ENCODE data around the gene LAMA4. TPM values are rescaled to one million over a fixed set of nuclear protein-coding genes. Genes with fewer than 3 reads are reported as not detected.

LAMA4 gene
- polyA plus RNA-seq, 3 donors from 2014 or later = not detected

DNA sequence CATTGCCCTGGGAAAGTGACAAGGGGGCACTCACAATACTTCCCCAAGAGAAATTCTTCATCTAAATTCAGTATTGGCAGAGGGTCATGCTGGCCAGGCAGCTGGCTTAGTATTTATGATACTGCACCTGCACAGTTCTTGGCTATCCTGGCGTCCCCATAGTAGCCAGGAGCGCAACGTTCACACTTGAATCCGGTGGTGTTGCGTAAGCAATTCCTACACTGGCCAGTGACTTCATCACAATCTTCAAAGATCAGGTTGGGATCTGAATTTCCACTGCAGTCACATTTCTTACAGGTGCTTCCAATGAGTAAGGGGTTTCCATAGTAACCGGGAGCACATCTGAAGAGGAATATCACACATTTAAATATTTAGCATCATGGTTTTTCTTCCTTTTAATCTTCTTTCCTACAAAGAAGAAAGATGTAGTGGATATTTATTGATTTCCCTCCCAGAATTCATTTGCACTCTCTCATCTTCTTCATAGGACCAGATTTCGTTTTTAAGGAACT, 62.8 kb downstream of the LAMA4 start:
- Mint-ChIP-seq H3K4me1 (peaks cover 10 to 13% of the 10 kb centered on the region in 2 donors), H3K36me3 (no peaks in the 10 kb centered on the region), H3K9me3 (no peaks in the 10 kb centered on the region), H3K27me3 (ENCODE audit: low read depth in 3 of 3) (peaks cover 5 to 23% (median 10%) of the 10 kb centered on the region in 3 donors), H3K4me3 (no peak overlapping the region), H3K27ac (no peak overlapping the region)
- no peak for DNase-seq

DNA sequence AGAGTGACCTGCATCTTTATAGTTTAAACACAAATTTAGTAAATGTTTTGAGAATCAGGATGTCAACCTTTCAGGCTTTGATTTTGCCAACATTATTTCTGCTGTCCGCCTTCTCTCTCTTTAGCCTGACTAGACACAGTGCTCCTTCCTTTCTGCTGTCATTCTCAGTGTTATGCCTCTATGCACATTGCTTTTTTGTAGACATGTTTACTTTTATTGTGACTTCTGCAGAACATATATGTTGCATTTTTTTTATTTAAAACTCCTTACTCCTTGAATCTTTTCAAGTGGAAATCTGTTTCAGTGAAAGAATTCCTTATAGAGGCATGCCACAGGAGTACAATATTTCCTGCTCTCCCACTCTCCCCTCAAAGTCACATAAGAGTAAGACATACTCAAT, 64.2 kb downstream of the LAMA4 start:
- Mint-ChIP-seq H3K27ac (no peak overlapping the region), H3K9me3 (no peaks in the 10 kb centered on the region), H3K4me1 (peaks cover 10 to 13% of the 10 kb centered on the region in 2 donors), H3K27me3 (ENCODE audit: low read depth in 3 of 3) (peaks cover 5 to 18% (median 7%) of the 10 kb centered on the region in 3 donors), H3K4me3 (no peak overlapping the region), H3K36me3 (no peaks in the 10 kb centered on the region)
- DNase-seq = no peak

DNA sequence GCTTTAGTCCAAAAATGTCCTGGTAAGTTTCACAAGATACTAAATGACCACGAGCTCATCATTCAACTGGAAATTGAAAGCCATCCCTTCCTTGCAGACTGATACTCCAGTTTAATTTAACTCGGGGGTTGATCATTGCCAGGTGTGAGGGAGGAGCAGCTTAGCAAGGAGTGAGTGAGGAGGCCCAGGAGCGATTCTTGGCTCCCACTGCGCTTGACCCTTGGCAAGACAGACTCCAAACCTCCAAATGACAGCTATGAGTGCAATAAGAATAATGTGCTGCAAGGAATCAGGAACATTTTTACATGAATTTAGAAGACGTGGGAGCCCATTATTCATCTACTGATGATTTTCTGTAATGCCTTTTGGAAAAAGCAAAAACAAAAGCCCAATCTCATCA, 64.9 kb downstream of the LAMA4 start:
- no peak for DNase-seq
- Mint-ChIP-seq H3K4me1 (peaks cover 10 to 13% of the 10 kb centered on the region in 2 donors), H3K27me3 (ENCODE audit: low read depth in 3 of 3) (peaks cover 5 to 18% (median 7%) of the 10 kb centered on the region in 3 donors), H3K9me3 (no peaks in the 10 kb centered on the region), H3K4me3 (no peak overlapping the region), H3K36me3 (no peaks in the 10 kb centered on the region), H3K27ac (no peak overlapping the region)

DNA sequence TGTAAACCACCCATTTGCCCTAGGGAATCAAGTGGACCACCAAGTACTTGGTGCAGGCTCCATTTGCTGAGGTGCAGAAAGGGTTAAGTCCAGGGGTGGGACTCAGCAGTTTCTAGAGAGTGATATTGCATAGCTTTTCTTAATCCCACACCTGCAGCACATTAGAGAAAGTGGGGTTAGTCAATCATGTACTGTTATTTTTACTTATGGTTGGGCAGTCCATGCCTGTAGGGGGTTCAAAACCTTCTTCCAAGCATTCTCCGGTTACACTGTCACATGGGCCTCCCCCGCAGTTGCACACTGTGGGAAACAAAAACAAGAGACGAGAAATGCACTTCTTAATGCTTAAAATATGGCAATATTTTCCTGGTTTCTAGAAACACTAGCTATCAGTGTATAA, 65.5 kb downstream of the LAMA4 start:
- Mint-ChIP-seq H3K9me3 (no peaks in the 10 kb centered on the region), H3K36me3 (no peaks in the 10 kb centered on the region), H3K27me3 (ENCODE audit: low read depth in 3 of 3) (peaks cover 5 to 18% (median 7%) of the 10 kb centered on the region in 3 donors), H3K4me3 (no peak overlapping the region), H3K4me1 (peaks cover 10 to 13% of the 10 kb centered on the region in 2 donors), H3K27ac (no peak overlapping the region)
- no peak for DNase-seq

DNA sequence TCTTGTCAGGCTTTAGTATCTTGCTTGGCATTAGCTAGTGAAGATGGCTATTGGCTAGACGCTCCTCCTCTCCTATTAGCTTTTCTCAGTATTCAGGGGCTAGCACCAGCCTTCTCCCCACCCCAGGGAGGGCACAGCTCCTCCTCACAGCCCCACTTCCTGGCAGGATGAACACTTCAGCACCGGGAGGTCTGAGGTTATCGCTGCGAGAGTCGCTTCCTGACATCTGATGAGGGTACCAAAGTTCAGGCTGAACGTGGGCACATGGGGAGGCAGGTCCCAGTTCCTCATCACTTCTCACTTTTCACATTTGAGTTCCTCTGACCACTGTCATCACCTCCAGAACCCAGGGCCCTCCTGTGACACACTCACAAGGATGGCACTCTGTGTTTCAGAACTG, 66.6 kb downstream of the LAMA4 start:
- peak overlapping the region in 1 of 5 donors; percentile 36 for H3K4me3 Mint-ChIP-seq
- H3K4me1 Mint-ChIP-seq = peaks cover 10 to 13% of the 10 kb centered on the region in 2 donors
- H3K27me3 Mint-ChIP-seq (ENCODE audit: low read depth in 3 of 3) = peaks cover 5 to 24% (median 7%) of the 10 kb centered on the region in 3 donors
- H3K36me3 Mint-ChIP-seq = no peaks in the 10 kb centered on the region
- H3K27ac Mint-ChIP-seq = no peak overlapping the region
- DNase-seq = no peak
- H3K9me3 Mint-ChIP-seq = no peaks in the 10 kb centered on the region

DNA sequence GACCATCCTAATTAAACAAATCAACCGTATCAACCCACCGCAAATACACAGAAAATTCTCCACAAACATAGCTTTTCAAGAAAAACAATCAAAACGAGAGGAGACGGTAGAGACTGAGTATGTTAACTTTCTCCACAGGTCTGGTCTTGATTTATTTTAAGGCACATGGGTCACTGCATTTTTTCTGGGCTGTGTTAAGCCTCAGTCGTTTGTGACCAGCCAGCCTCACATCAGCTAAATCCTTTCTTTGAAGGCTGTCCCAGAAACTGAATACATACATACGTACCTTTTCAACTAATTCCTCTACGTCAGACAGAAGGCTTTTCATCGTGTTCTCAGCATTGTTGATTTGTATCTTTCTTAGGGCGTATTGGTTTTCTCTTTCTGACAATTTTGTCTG, 69.4 kb downstream of the LAMA4 start:
- no peak for DNase-seq
- Mint-ChIP-seq H3K4me3 (no peak overlapping the region), H3K9me3 (no peaks in the 10 kb centered on the region), H3K27ac (no peak overlapping the region), H3K36me3 (no peaks in the 10 kb centered on the region), H3K4me1 (peaks cover 10 to 13% of the 10 kb centered on the region in 2 donors), H3K27me3 (ENCODE audit: low read depth in 3 of 3) (peaks cover 2 to 27% (median 5%) of the 10 kb centered on the region in 3 donors)

DNA sequence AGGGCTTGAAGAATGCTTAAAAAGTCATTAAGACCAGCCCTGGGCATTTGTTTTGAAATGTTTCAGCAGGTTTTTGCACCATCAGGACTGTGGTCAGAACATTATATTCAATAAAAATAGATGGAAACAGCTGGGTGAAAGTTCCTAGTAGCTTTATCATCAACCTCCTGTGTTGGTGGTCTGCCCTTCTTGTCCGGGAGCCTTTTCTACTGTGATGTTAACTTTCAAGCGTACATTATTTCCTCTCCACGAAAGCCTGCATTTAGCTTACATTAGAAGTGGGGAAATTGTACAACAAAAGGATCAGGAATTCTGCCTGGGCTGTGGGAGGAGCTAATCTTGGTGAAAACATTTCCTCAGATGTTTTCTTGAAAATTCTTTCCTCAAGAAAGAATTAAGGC, 71.1 kb downstream of the LAMA4 start:
- Mint-ChIP-seq H3K9me3 (no peaks in the 10 kb centered on the region), H3K27me3 (ENCODE audit: low read depth in 3 of 3) (peaks cover 0 to 26% (median 2%) of the 10 kb centered on the region in 3 donors), H3K4me3 (no peak overlapping the region), H3K36me3 (no peaks in the 10 kb centered on the region), H3K27ac (no peak overlapping the region), H3K4me1 (peaks cover 10 to 13% of the 10 kb centered on the region in 2 donors)
- no peak for DNase-seq

DNA sequence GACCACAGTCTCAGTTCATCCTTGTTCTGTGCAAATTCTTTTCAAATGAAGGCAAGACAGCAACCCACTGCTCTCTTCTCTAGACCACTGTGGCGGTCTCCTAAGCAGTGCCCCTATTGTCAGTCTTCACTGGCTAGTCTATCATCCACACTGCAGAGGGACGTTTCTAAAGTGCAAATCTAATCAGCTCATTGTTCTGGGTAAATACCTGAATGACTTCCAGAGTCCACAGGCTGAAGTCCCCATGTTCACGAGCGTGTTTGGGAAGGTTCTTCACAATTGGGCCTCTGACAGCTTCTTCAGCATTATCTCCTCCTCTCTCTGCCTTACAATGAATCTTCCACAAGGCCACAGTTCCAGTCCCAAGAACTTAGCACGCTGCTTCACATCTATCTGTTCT, 73.2 kb downstream of the LAMA4 start:
- Mint-ChIP-seq H3K4me1 (no peaks in the 10 kb centered on the region), H3K27me3 (ENCODE audit: low read depth in 3 of 3) (peaks cover 0 to 29% (median 0%) of the 10 kb centered on the region in 3 donors), H3K4me3 (no peak overlapping the region), H3K27ac (no peak overlapping the region), H3K9me3 (no peaks in the 10 kb centered on the region), H3K36me3 (no peaks in the 10 kb centered on the region)
- no peak for DNase-seq

DNA sequence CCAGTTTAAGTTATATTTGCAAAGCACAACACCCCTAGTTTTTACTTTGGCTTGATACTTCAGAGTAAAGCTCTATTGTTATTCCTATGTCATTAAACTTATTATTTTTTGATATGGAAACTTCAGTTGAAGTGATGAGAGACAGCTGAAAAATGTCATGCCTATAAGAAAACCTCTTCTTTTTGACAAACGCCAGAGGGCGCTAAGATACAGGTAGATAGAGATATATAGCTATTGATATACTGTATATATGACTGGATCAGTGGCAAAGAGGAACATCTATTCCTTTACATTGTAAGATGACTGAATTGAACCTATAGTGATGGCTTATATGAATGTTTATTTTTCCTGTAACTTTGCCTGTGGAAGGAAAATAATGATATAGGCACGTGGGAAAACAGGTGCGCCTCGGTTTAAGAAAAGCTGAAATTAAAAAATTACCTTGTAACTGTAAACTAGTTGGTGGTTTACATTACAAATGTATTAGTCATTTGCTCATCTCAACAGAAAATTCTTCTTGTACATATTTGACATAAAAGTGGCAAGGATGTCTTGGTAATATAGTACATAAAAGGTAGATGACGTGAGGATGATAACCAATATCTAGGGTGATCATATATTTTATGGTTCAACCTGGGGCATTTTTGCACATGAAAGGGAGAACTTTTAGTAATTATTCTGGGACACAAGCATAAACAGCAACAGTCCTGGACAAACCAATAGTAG, 74.1 kb downstream of the LAMA4 start:
- Mint-ChIP-seq H3K4me3 (no peak overlapping the region), H3K4me1 (no peaks in the 10 kb centered on the region), H3K36me3 (no peaks in the 10 kb centered on the region), H3K9me3 (no peaks in the 10 kb centered on the region), H3K27ac (no peak overlapping the region), H3K27me3 (ENCODE audit: low read depth in 3 of 3) (peaks cover 0 to 34% (median 0%) of the 10 kb centered on the region in 3 donors)
- DNase-seq = peak; percentile 62 to 77 (median 72)

DNA sequence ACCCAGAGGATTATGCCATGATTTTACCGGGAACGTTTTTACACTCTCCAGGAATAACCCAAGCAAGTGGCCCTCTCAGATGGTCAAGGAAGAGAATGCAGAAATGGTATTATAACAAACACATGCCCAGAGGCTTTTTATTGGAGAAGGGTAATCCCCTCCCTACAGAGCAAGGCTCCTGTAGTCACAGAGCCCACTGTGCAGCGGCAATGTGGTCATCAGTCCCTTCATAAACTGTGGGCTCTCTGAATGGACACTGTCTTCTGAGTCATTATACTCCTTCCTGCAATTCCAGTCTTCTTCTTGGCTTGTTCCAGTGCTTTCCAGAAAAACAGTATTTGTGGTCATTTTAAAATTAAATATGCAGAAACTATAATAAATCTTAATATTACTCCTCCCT, 74.7 kb downstream of the LAMA4 start:
- Mint-ChIP-seq H3K27ac (no peak overlapping the region), H3K4me3 (no peak overlapping the region), H3K9me3 (no peaks in the 10 kb centered on the region), H3K36me3 (no peaks in the 10 kb centered on the region), H3K4me1 (no peaks in the 10 kb centered on the region), H3K27me3 (ENCODE audit: low read depth in 3 of 3) (peaks cover 0 to 34% (median 0%) of the 10 kb centered on the region in 3 donors)
- no peak for DNase-seq

DNA sequence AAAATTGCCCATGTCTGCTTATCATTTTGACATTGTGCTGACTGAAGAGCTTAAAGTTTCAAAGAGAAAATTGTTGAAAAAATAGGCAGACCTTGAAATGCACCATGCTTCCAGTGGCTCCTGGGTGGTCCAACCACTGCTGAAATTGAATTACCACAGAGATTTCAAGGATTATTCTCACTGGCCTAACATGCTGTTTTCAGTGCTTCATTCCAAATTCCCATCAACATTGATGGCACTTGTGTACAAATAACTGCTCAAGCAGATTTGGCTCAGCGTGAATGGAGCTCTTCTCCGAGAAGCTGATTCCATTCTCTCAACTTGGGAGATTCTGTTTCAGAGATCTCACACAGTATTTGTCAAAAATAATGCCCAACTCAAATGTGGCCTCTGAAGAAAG, 75.5 kb downstream of the LAMA4 start:
- no peak overlapping the region for H3K4me3 Mint-ChIP-seq
- DNase-seq = no peak
- no peaks in the 10 kb centered on the region for H3K36me3 Mint-ChIP-seq
- H3K4me1 Mint-ChIP-seq = no peaks in the 10 kb centered on the region
- H3K9me3 Mint-ChIP-seq = no peaks in the 10 kb centered on the region
- H3K27ac Mint-ChIP-seq = no peak overlapping the region
- peaks cover 0 to 34% (median 0%) of the 10 kb centered on the region in 3 donors for H3K27me3 Mint-ChIP-seq (ENCODE audit: low read depth in 3 of 3)

DNA sequence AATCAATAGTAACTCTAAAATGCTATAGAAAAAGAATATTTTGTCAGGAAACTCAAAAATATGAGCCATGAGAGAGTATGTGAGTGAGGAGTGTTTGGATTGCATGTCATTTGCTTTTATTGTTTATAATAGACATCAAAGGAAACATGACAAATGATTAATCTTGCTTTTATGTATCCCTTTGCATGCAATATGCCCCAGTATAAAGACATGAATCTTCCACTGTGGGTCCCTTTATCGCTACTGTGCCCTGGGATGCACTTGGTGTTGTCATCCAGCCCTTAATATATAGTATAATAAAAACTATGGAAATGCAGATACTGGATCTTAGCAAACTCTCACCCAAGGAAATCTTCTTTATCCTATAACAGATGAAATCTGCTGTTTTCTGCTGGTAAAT, 77.3 kb downstream of the LAMA4 start:
- no peak for DNase-seq
- H3K4me1 Mint-ChIP-seq = no peaks in the 10 kb centered on the region
- H3K36me3 Mint-ChIP-seq = no peaks in the 10 kb centered on the region
- no peaks in the 10 kb centered on the region for H3K9me3 Mint-ChIP-seq
- peaks cover 0 to 28% (median 0%) of the 10 kb centered on the region in 3 donors for H3K27me3 Mint-ChIP-seq (ENCODE audit: low read depth in 3 of 3)
- no peak overlapping the region for H3K4me3 Mint-ChIP-seq
- no peak overlapping the region for H3K27ac Mint-ChIP-seq

DNA sequence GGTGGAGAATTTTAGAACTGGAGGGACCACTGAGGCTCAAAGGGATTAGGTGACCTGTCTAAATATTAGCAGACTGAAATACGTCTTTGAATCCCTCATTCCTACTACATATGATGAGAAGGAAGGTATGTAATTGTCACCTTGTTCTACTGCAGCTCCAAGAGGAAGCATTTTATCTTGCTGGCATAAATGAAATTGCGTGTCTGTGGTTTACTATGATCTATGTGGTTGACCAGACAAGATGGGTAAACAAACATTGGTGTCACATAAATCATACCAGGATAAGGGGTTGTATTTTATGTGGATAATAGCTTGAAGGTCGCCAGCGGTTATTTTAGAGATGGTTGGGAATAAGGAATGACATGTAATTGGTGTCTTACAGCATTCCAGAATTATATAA, 78.2 kb downstream of the LAMA4 start:
- Mint-ChIP-seq H3K9me3 (no peaks in the 10 kb centered on the region), H3K36me3 (no peaks in the 10 kb centered on the region), H3K4me3 (no peak overlapping the region), H3K4me1 (no peaks in the 10 kb centered on the region), H3K27ac (no peak overlapping the region), H3K27me3 (ENCODE audit: low read depth in 3 of 3) (peaks cover 0 to 28% (median 2%) of the 10 kb centered on the region in 3 donors)
- DNase-seq = no peak

DNA sequence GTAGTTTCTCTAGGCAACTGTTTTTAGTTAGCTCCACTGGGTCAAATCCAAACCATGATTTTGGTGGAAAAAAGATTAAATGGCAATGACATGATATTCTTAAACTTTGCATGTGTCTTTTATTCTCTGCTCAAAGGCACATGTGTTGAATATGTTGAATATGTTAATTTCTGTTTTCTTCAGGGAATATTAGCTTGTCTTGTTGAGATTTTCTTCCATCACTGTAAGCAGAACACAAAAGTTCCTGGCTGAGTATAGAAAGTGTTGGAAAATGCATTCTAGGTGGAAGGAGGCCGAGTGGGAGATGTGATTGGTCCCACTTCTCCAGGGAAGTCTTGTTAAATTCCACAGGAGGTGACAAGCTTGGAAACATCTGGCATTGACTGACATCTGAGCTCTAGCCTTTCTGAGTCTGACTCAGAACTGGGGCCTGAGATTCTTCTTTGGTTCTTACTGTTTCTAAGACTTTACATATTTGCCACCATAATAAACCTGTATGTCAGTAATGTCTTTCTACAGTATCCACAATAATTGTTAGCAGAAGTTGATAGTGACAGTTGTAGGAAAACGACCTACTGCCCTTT, 81.1 kb downstream of the LAMA4 start:
- Mint-ChIP-seq H3K27me3 (ENCODE audit: low read depth in 3 of 3) (peaks cover 0 to 24% (median 3%) of the 10 kb centered on the region in 3 donors), H3K4me3 (no peak overlapping the region), H3K36me3 (no peaks in the 10 kb centered on the region), H3K9me3 (peaks cover 0 to 2% (median 0%) of the 10 kb centered on the region in 6 donors), H3K4me1 (no peaks in the 10 kb centered on the region), H3K27ac (no peak overlapping the region)
- DNase-seq = no peak

Data from immature natural killer cell (primary cell).